Prostate gland (tissue), 2 donors: Measurements from ENCODE around the gene OTULIN. TPM values are rescaled to one million over a fixed set of nuclear protein-coding genes. Genes with fewer than 3 reads are reported as not detected.

Experiments used
- DNase-seq: peaks from one replicate; pipeline ENCODE4 v3.0.0-alpha.2; 2019; ENCODE audit warnings: low spot score
- H3K27ac ChIP-seq, 2 donors: fragments of 200-600 bp; sonication (generic); 2 replicates each; pipeline ENCODE4 v1.5.1; 2017 to 2019
- H3K27me3 ChIP-seq: fragments of 200-600 bp; sonication (generic); replicated peaks from 2 replicates; pipeline ENCODE4 v1.5.1; 2019; ENCODE audit not compliant: insufficient read depth
- H3K36me3 ChIP-seq, 2 donors: fragments of 200-600 bp; sonication (generic); 1 replicate in 1 of 2; 2 replicates in 1 of 2; pipeline versions ENCODE4 v1.5.1 to v1.8.1; 2017 to 2019
- H3K4me1 ChIP-seq: fragments of 200-600 bp; sonication (generic); replicated peaks from 2 replicates; pipeline ENCODE4 v1.5.1; 2019
- H3K4me3 ChIP-seq, 2 donors: fragments of 200-600 bp; sonication (generic); 2 replicates each; pipeline ENCODE4 v1.5.1; 2017 to 2019
- H3K9me3 ChIP-seq: fragments of 200-600 bp; sonication (generic); 2 replicates; pipeline ENCODE4 v1.5.1; 2017
- POLR2A ChIP-seq: fragments of 450-650 bp; IDR thresholded peaks from one replicate; pipeline ENCODE4 v1.6.1; 2016; ENCODE audit warnings: antibody characterized with exemption, mild to moderate bottlenecking
- POLR2AphosphoS5 ChIP-seq: sonication (generic); formaldehyde crosslinking; IDR thresholded peaks from one replicate; pipeline ENCODE4 v1.6.1; 2017; ENCODE audit warnings: antibody characterized with exemption
- WGBS: methylation state at CpG from one replicate; pipeline ENCODE4 v1.1.5; 2018; 5-methylcytosine and 5-hydroxymethylcytosine counted together
- intact Hi-C: fragments of 100-400 bp; cut with DNase I; formaldehyde crosslinking; loops from one replicate; pipeline ENCODE4 v1.14.2; 2022
- total RNA-seq, 2 donors: library from RNA; depleted of rRNA; stranded (reverse); fragments of >200 nt; gene quantifications; one replicate each; pipeline ENCODE4 v1.1.0, GENCODE V29; 2016
- TF ChIP-seq, protein P1 (sequence below), 4 experiments: fragments of 200-600 bp in 2 of 4; fragments of 450-650 bp in 2 of 4; sonication (generic) in 2 of 4; IDR thresholded peaks; 1 replicate in 3 of 4; 2 replicates in 1 of 4; pipeline ENCODE4 v1.5.1; 2016 to 2019; ENCODE audit warnings: antibody characterized with exemption in 4 of 4, mild to moderate bottlenecking in 2 of 4, moderate library complexity in 2 of 4

The OTULIN gene
- total RNA-seq, 2 donors from 2014 or later: 35.5 to 51.8 TPM

DNA sequence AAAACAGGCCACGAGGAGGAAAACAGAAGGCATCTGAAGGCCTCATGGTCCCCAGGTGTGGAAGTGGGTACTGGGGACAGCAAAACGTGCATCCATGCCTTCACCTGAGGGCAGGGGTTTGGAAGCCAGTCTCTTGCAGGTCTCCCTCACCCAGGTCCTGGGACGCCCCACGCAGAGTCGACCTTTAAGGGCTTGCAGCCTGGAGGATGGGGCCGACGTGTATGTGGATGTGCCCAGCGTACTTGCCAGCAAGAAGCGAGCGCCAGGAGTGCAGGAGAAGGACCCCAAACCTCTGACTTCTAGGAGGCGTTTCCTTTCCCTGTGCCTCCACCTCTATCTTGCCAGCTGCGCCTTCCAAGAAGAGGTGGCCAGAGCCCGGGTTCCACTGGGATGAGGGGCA lies 65.9 kb downstream of the OTULIN start:
- 89% methylated on average over 13 of the region's 13 CpGs for WGBS
- H3K27ac ChIP-seq: peak overlapping the region in 1 of 2 donors; percentile 88
- no peaks in the 10 kb centered on the region for H3K9me3 ChIP-seq
- no peak overlapping the region for H3K4me3 ChIP-seq
- TF ChIP-seq, protein P1, sequence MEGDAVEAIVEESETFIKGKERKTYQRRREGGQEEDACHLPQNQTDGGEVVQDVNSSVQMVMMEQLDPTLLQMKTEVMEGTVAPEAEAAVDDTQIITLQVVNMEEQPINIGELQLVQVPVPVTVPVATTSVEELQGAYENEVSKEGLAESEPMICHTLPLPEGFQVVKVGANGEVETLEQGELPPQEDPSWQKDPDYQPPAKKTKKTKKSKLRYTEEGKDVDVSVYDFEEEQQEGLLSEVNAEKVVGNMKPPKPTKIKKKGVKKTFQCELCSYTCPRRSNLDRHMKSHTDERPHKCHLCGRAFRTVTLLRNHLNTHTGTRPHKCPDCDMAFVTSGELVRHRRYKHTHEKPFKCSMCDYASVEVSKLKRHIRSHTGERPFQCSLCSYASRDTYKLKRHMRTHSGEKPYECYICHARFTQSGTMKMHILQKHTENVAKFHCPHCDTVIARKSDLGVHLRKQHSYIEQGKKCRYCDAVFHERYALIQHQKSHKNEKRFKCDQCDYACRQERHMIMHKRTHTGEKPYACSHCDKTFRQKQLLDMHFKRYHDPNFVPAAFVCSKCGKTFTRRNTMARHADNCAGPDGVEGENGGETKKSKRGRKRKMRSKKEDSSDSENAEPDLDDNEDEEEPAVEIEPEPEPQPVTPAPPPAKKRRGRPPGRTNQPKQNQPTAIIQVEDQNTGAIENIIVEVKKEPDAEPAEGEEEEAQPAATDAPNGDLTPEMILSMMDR (IDR thresholded peaks at IDR 0.05): no peak
- TF ChIP-seq POLR2AphosphoS5 (no peak), POLR2A (no peak)
- H3K4me1 ChIP-seq: peaks cover 8% of the 10 kb centered on the region
- intact Hi-C loops: no loop called here
- no peak for DNase-seq
- H3K36me3 ChIP-seq: no peaks in the 10 kb centered on the region
- no peaks in the 10 kb centered on the region for H3K27me3 ChIP-seq

DNA sequence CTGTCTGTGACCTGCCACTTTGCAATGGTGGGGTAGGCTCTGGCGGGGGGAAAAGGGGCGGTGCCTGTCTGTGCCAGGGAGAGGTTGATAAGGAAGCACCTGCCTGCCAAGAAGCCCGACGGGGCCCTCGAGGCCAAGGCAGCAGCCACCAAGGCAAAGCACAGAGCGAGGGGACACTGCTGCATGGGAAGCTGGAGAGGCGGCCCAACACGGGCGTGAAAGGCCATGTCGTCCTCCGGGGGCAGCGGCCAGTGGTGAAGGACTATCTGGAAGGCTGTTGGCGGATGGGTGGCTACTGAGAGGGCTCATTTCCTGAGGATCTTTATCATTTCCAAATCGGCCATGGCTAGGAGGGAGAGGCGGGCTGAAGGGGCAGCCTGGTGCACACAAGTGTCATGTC lies 66.4 kb downstream of the OTULIN start:
- no peak overlapping the region for H3K4me3 ChIP-seq
- DNase-seq: no peak
- WGBS: 88% methylated on average over 15 of the region's 15 CpGs
- H3K9me3 ChIP-seq: no peaks in the 10 kb centered on the region
- TF ChIP-seq POLR2AphosphoS5 (no peak), POLR2A (no peak)
- TF ChIP-seq, protein P1 (IDR thresholded peaks at IDR 0.05): no peak
- H3K27ac ChIP-seq: peak overlapping the region in 1 of 2 donors; percentile 88
- intact Hi-C loops: no loop called here
- H3K27me3 ChIP-seq: no peaks in the 10 kb centered on the region
- H3K4me1 ChIP-seq: peaks cover 8% of the 10 kb centered on the region
- H3K36me3 ChIP-seq: no peaks in the 10 kb centered on the region

DNA sequence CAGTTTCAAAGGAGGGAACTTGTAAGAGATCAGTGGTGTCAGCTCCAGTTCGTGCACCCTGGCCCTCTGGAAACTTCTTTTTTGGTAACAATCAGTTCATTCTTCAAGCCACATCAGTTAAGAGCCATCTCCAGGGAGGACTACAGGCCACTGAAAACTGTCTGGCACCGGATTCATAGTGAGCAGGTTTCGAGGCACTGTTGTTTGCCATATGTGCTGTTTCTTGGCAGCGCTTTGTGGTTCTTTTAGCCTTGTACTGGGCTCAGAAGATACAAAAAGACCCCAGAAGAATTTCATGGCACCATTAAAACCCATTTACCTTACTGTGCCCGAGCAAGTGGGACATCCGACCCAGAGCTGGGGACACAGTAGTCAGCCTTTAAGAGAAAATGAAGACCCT lies 68.5 kb downstream of the OTULIN start:
- H3K4me3 ChIP-seq: no peak overlapping the region
- 86% methylated on average over 6 of the region's 6 CpGs for WGBS
- H3K27me3 ChIP-seq: no peaks in the 10 kb centered on the region
- peaks cover 4% of the 10 kb centered on the region for H3K4me1 ChIP-seq
- H3K9me3 ChIP-seq: no peaks in the 10 kb centered on the region
- peak overlapping the region in 1 of 2 donors; percentile 41 for H3K27ac ChIP-seq
- no peak for DNase-seq
- intact Hi-C loops: no loop called here
- no peaks in the 10 kb centered on the region for H3K36me3 ChIP-seq
- TF ChIP-seq POLR2AphosphoS5: no peak
- no peak for TF ChIP-seq POLR2A
- TF ChIP-seq, protein P1 (IDR thresholded peaks at IDR 0.05): no peak

DNA sequence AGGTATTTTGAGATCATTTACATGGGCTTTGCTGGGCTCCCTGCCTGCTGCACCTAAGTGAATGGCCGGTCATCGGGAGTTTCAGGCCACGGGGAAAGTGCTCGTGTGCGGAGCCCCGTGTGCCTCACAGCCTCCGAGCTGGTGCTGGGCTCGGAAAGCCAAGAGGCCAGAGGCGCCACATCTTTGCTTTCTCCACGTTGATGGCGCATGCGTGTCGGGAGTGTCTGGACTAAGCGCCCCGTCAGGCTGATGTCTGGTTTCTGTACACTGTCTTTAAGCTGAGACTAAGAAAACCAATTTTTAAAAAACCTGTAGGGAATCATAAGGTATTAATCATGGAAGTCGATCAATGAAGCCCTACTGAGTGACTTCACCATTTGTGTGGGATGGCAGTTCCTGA lies 69.1 kb downstream of the OTULIN start:
- H3K27ac ChIP-seq: no peak overlapping the region
- 98% methylated on average over 16 of the region's 16 CpGs for WGBS
- H3K36me3 ChIP-seq: no peaks in the 10 kb centered on the region
- H3K4me1 ChIP-seq: no peaks in the 10 kb centered on the region
- no peak for DNase-seq
- TF ChIP-seq, protein P1 (IDR thresholded peaks at IDR 0.05): no peak
- TF ChIP-seq POLR2AphosphoS5: no peak
- no peak for TF ChIP-seq POLR2A
- intact Hi-C loops: no loop called here
- H3K9me3 ChIP-seq: no peaks in the 10 kb centered on the region
- H3K4me3 ChIP-seq: no peak overlapping the region
- no peaks in the 10 kb centered on the region for H3K27me3 ChIP-seq

DNA sequence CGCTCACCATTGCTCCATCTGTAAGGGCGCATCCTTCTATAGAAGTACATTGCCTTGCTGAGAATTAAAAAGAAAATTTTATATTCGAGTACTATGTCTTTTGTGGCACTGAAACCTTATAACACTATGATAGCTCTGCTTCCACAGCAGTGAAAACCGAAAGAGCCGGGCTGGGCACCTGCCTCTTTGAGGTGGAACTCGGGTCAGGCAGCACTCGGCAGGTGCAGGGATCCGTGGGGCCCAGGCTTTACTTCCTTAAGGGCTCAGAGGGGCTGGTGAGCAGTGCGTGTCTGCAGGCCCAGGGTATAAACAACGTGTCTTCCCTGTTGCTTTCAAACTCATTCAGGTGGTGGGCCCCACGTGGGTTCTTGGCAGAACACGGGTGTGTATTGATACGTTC lies 69.9 kb downstream of the OTULIN start:
- WGBS: 95% methylated on average over 13 of the region's 13 CpGs
- Histone ChIP-seq H3K4me1 (no peaks in the 10 kb centered on the region), H3K36me3 (peaks cover 0 to 1% of the 10 kb centered on the region in 2 donors), H3K4me3 (no peak overlapping the region), H3K9me3 (no peaks in the 10 kb centered on the region), H3K27me3 (no peaks in the 10 kb centered on the region), H3K27ac (no peak overlapping the region)
- TF ChIP-seq, protein P1 (IDR thresholded peaks at IDR 0.05): no peak
- TF ChIP-seq POLR2AphosphoS5 (no peak), POLR2A (no peak)
- intact Hi-C loops: no loop called here
- no peak for DNase-seq
